22Rv1 (cell line): ENCODE results near the gene PTPRM.
A peak's percentile ranks its signal among the peaks of the same experiment; 100 is the strongest.

Experiments
- H3K27ac ChIP-seq: fragments of 450-650 bp; 2 replicates; pipeline ENCODE4 v1.5.1; 2017
- ZFX ChIP-seq: fragments of 450-650 bp; IDR thresholded peaks from 2 replicates; pipeline ENCODE4 v1.6.1; 2017; ENCODE audit warnings: antibody characterized with exemption, borderline replicate concordance
- TF ChIP-seq, protein P1 (sequence below): fragments of 450-650 bp; IDR thresholded peaks from 2 replicates; pipeline ENCODE4 v1.5.1; 2017; ENCODE audit warnings: mild to moderate bottlenecking

PTPRM gene

GRCh38 chr18:7778181-7778580 is 211.1 kb downstream of the PTPRM start:
- TF ChIP-seq, protein P1, sequence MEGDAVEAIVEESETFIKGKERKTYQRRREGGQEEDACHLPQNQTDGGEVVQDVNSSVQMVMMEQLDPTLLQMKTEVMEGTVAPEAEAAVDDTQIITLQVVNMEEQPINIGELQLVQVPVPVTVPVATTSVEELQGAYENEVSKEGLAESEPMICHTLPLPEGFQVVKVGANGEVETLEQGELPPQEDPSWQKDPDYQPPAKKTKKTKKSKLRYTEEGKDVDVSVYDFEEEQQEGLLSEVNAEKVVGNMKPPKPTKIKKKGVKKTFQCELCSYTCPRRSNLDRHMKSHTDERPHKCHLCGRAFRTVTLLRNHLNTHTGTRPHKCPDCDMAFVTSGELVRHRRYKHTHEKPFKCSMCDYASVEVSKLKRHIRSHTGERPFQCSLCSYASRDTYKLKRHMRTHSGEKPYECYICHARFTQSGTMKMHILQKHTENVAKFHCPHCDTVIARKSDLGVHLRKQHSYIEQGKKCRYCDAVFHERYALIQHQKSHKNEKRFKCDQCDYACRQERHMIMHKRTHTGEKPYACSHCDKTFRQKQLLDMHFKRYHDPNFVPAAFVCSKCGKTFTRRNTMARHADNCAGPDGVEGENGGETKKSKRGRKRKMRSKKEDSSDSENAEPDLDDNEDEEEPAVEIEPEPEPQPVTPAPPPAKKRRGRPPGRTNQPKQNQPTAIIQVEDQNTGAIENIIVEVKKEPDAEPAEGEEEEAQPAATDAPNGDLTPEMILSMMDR = no peak
- TF ChIP-seq ZFX = no peak
- no peak overlapping the region for H3K27ac ChIP-seq

DNA sequence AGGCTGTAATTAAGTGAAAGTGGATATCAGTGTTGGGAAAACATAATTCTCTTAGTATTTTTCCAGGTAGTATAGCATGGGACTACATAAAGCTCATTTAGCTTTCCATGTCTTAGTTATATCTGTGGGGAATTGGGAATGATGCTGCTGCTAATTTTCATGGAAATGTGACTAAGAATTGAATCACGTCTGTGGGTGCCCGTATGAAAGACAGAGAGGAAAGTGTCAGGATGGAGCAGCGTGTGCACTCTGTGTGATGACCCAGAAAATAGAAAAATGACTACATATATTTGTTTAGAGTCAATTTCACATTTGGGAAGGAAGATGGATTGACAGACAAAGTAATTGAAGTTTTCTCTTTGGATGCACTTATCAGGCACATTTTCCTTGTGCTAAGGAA is 212.1 kb downstream of the PTPRM start:
- H3K27ac ChIP-seq = no peak overlapping the region
- no peak for TF ChIP-seq ZFX
- TF ChIP-seq, protein P1 = no peak

DNA sequence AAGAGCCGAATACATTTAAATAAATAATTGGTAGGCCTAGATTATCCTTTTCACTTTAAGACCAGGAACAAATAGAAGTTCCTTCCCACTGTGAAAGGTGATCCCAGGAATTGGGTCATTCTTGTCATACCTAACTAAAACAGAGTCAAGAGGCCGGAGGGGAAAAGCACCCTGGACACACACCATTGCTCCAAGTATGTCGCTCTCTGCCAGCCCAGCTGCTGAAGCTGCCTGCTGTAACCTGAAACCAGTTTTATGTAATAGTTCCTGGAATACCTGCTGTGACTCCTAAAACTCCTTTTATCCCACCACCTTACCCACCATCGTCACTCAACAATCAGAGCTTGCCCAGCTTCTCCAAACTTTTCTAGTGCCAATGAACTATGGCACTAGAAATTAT is 217.1 kb downstream of the PTPRM start:
- TF ChIP-seq, protein P1 = no peak
- no peak for TF ChIP-seq ZFX
- no peak overlapping the region for H3K27ac ChIP-seq

DNA sequence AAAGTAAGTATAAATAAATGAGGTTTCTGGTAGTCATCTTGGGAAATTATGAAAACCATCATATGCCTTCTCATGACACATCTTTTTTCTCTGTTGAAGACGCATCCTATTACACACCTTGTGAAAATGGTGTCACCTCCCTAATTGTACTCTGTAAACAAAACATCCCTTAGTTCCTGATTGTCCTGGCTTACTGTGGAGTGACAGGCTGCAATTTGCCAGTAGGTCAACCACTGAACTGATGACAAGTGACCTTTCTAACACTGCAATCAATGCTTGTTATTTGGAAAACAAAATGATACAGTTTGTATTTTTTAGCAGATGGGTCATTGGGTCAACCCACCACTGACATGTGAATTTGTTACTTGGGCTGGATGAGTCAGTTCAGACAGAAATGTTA is 219.5 kb downstream of the PTPRM start:
- no peak for TF ChIP-seq ZFX
- TF ChIP-seq, protein P1 = no peak
- H3K27ac ChIP-seq = no peak overlapping the region

DNA sequence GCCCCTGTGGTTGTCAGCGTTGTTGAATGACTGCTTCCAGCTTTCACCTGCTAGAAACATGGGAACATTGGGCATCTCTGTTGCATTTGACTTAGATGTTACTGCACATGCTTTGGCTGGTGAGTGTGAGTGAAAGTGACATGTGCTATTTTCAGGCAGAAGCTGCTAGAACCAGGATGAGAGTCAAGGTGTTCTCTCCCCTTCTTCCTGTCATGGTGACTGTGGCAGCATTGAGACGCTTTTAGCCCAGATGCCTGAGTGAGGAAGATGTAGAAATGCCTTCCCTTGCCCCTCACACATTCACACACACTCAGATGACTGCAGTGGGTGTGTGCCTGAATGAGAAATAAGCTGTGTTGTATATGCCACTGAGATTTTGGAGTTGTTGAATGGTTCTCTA is 220.2 kb downstream of the PTPRM start:
- TF ChIP-seq, protein P1 = no peak
- no peak for TF ChIP-seq ZFX
- no peak overlapping the region for H3K27ac ChIP-seq

- no peak overlapping the region for H3K27ac ChIP-seq
These were observed 222.9 kb downstream of the PTPRM start for GRCh38 chr18:7789856-7790552.

GRCh38 chr18:7793100-7793499 is 226.0 kb downstream of the PTPRM start:
- TF ChIP-seq, protein P1 = no peak
- TF ChIP-seq ZFX = no peak
- H3K27ac ChIP-seq = no peak overlapping the region

More at GRCh38 chr18:7789856-7790552, 222.9 kb downstream of the PTPRM start:
- TF ChIP-seq, protein P1 = peak; percentile 65
- TF ChIP-seq ZFX = no peak
